Mesenchymal stem cell (in vitro differentiated cells and primary cell): Measurements from ENCODE around the gene MAN1A1.
A peak's percentile ranks its signal among the peaks of the same experiment; 100 is the strongest.

Source experiments
- DNase-seq: peaks from one replicate; pipeline ENCODE4 v3.0.0-alpha.2; 2013
- H2AFZ ChIP-seq: one replicate; pipeline ENCODE4 v1.6.1; 2013; ENCODE audit warnings: low read depth, mild to moderate bottlenecking, control low read depth, inconsistent platforms, low read length, moderate library complexity
- H2AK5ac ChIP-seq: 2 replicates; pipeline ENCODE4 v1.6.1; 2013; ENCODE audit warnings: low read length, moderate library complexity, mild to moderate bottlenecking, inconsistent platforms; ENCODE audit not compliant: severe bottlenecking
- H2BK120ac ChIP-seq: one replicate; pipeline ENCODE4 v1.6.1; 2013; ENCODE audit warnings: low read depth, mild to moderate bottlenecking, inconsistent platforms, low read length, moderate library complexity
- H2BK12ac ChIP-seq, 2 experiments: one replicate each; pipeline ENCODE4 v1.6.1; 2013; ENCODE audit warnings: inconsistent platforms in 2 of 2, low read length in 2 of 2, mild to moderate bottlenecking in 2 of 2, moderate library complexity in 2 of 2, control low read depth in 1 of 2
- H2BK15ac ChIP-seq: one replicate; pipeline ENCODE4 v1.6.1; 2013; ENCODE audit warnings: mild to moderate bottlenecking, low read depth, inconsistent platforms; ENCODE audit not compliant: poor library complexity, severe bottlenecking
- H2BK5ac ChIP-seq: 2 replicates; pipeline ENCODE4 v1.6.1; 2013; ENCODE audit warnings: low read depth, mild to moderate bottlenecking, low read length, control low read depth, inconsistent platforms; ENCODE audit not compliant: poor library complexity, severe bottlenecking
- H3K14ac ChIP-seq, 2 experiments: one replicate each; pipeline ENCODE4 v1.6.1; 2013; ENCODE audit warnings: inconsistent platforms in 2 of 2, low read length in 2 of 2, control low read depth in 1 of 2, mild to moderate bottlenecking in 1 of 2, moderate library complexity in 1 of 2
- H3K18ac ChIP-seq, 2 experiments: one replicate each; pipeline ENCODE4 v1.6.1; 2013; ENCODE audit warnings: inconsistent platforms in 2 of 2, low read length in 2 of 2, control low read depth in 1 of 2, low read depth in 1 of 2, mild to moderate bottlenecking in 1 of 2
- H3K23ac ChIP-seq, 2 experiments: one replicate each; pipeline ENCODE4 v1.6.1; 2013; ENCODE audit warnings: inconsistent platforms in 2 of 2, low read length in 2 of 2, mild to moderate bottlenecking in 2 of 2, moderate library complexity in 2 of 2, control low read depth in 1 of 2
- H3K27ac ChIP-seq: 2 replicates; pipeline ENCODE4 v1.5.1; 2013; ENCODE audit warnings: mild to moderate bottlenecking, moderate library complexity, low read length, control low read depth, inconsistent platforms; ENCODE audit not compliant: poor library complexity, severe bottlenecking
- H3K27me3 ChIP-seq, 2 experiments: 2 replicates each; pipeline versions ENCODE4 v1.6.1 to v1.7.0; 2013; ENCODE audit warnings: low read length in 2 of 2, mild to moderate bottlenecking in 2 of 2, moderate library complexity in 2 of 2, control low read depth in 1 of 2, inconsistent platforms in 1 of 2; ENCODE audit not compliant: control insufficient read depth in 1 of 2, insufficient read depth in 1 of 2
- H3K36me3 ChIP-seq, 2 experiments: 2 replicates each; pipeline versions ENCODE4 v1.6.1 to v1.7.0; 2013; ENCODE audit warnings: low read length in 2 of 2, control low read depth in 1 of 2, inconsistent platforms in 1 of 2, low read depth in 1 of 2, mild to moderate bottlenecking in 1 of 2; ENCODE audit not compliant: insufficient read depth in 2 of 2, control insufficient read depth in 1 of 2
- H3K4ac ChIP-seq, 2 experiments: one replicate each; pipeline ENCODE4 v1.6.1; 2013; ENCODE audit warnings: inconsistent platforms in 2 of 2, low read length in 2 of 2, mild to moderate bottlenecking in 2 of 2, moderate library complexity in 2 of 2, control low read depth in 1 of 2, low read depth in 1 of 2
- H3K4me1 ChIP-seq: 2 replicates; pipeline ENCODE4 v1.6.1; 2013; ENCODE audit warnings: low read depth, low read length, control low read depth; ENCODE audit not compliant: control insufficient read depth, insufficient read depth
- H3K4me2 ChIP-seq: 2 replicates; pipeline ENCODE4 v1.6.1; 2013; ENCODE audit warnings: low read length, mild to moderate bottlenecking, inconsistent platforms; ENCODE audit not compliant: poor library complexity, severe bottlenecking
- H3K4me3 ChIP-seq, 2 experiments: 2 replicates each; pipeline versions ENCODE4 v1.5.1 to v1.7.0; 2013; ENCODE audit warnings: low read length in 2 of 2, mild to moderate bottlenecking in 2 of 2, control low read depth in 1 of 2, low read depth in 1 of 2; ENCODE audit not compliant: insufficient read depth in 1 of 2
- H3K79me1 ChIP-seq: replicated peaks from 2 replicates; pipeline ENCODE4 v1.6.1; 2013; ENCODE audit warnings: mild to moderate bottlenecking, control low read depth, low read length, inconsistent platforms; ENCODE audit not compliant: poor library complexity, severe bottlenecking
- H3K9ac ChIP-seq: 2 replicates; pipeline ENCODE4 v1.7.0; 2013; ENCODE audit warnings: mild to moderate bottlenecking, low read length, moderate library complexity
- H3K9me3 ChIP-seq: 2 replicates; pipeline ENCODE4 v1.7.0; 2013; ENCODE audit warnings: mild to moderate bottlenecking, low read length; ENCODE audit not compliant: control insufficient read depth
- H4K8ac ChIP-seq: one replicate; pipeline ENCODE4 v1.6.1; 2013; ENCODE audit warnings: inconsistent platforms, mild to moderate bottlenecking, low read length, moderate library complexity
- H4K91ac ChIP-seq: one replicate; pipeline ENCODE4 v1.6.1; 2013; ENCODE audit warnings: mild to moderate bottlenecking, low read length, inconsistent platforms
- WGBS: methylation state at CpG from one replicate; pipeline ENCODE4 v1.1.7; 2013; ENCODE audit warnings: mixed read lengths; 5-methylcytosine and 5-hydroxymethylcytosine counted together

Gene MAN1A1

GRCh38 chr6:119207971-119208725, 141.4 kb downstream of the MAN1A1 start:
- H3K14ac ChIP-seq: no peak overlapping the region
- H3K79me1 ChIP-seq: no peaks in the 10 kb centered on the region
- DNase-seq: peak; percentile 67
- no peak overlapping the region for H3K27ac ChIP-seq
- no peak overlapping the region for H3K23ac ChIP-seq
- no peak overlapping the region for H2BK120ac ChIP-seq
- no peak overlapping the region for H3K9ac ChIP-seq
- H2AFZ ChIP-seq: no peak overlapping the region
- WGBS: 0% methylated on average over 1 of the region's 2 CpGs
- no peak overlapping the region for H2AK5ac ChIP-seq
- H3K4ac ChIP-seq: no peak overlapping the region
- no peak overlapping the region for H2BK5ac ChIP-seq
- no peaks in the 10 kb centered on the region for H3K27me3 ChIP-seq
- no peak overlapping the region for H2BK12ac ChIP-seq
- peaks cover 2% of the 10 kb centered on the region for H3K4me1 ChIP-seq
- no peak overlapping the region for H3K4me2 ChIP-seq
- no peak overlapping the region for H2BK15ac ChIP-seq
- no peak overlapping the region for H4K8ac ChIP-seq
- H3K18ac ChIP-seq: no peak overlapping the region
- H3K9me3 ChIP-seq: no peaks in the 10 kb centered on the region
- no peak overlapping the region for H4K91ac ChIP-seq
- peaks cover under 1 to 27% of the 10 kb centered on the region in 2 experiments for H3K36me3 ChIP-seq
- H3K4me3 ChIP-seq: no peak overlapping the region

GRCh38 chr6:119207327-119207726, 142.2 kb downstream of the MAN1A1 start:
- Histone ChIP-seq H4K8ac (no peak overlapping the region), H3K9ac (no peak overlapping the region), H2BK15ac (no peak overlapping the region), H2AFZ (no peak overlapping the region), H3K9me3 (no peaks in the 10 kb centered on the region), H3K4me2 (no peak overlapping the region), H3K4ac (no peak overlapping the region), H3K27me3 (no peaks in the 10 kb centered on the region), H3K18ac (peak overlapping the region in 1 of 2 experiments; percentile 48), H4K91ac (no peak overlapping the region), H3K79me1 (no peaks in the 10 kb centered on the region), H3K4me3 (no peak overlapping the region), H3K36me3 (peaks cover 3 to 36% of the 10 kb centered on the region in 2 experiments), H2BK5ac (no peak overlapping the region), H3K23ac (no peak overlapping the region), H3K4me1 (peaks cover 2% of the 10 kb centered on the region), H2BK12ac (peak overlapping the region in 1 of 2 experiments; percentile 63), H2AK5ac (no peak overlapping the region), H3K14ac (no peak overlapping the region), H3K27ac (no peak overlapping the region), H2BK120ac (no peak overlapping the region)
- WGBS: 100% methylated on average over 2 of the region's 2 CpGs
- DNase-seq: no peak

- Histone ChIP-seq H2AK5ac (no peak overlapping the region), H2AFZ (no peak overlapping the region), H3K27ac (no peak overlapping the region), H3K18ac (peak overlapping the region in 1 of 2 experiments; percentile 61), H2BK15ac (no peak overlapping the region), H3K4me2 (no peak overlapping the region), H3K4me3 (no peak overlapping the region), H3K9me3 (no peaks in the 10 kb centered on the region), H2BK12ac (peak overlapping the region in 1 of 2 experiments; percentile 86), H3K14ac (no peak overlapping the region), H3K27me3 (no peaks in the 10 kb centered on the region), H2BK5ac (no peak overlapping the region), H3K9ac (no peak overlapping the region), H4K91ac (no peak overlapping the region), H3K79me1 (no peaks in the 10 kb centered on the region), H3K4ac (no peak overlapping the region), H4K8ac (no peak overlapping the region), H3K36me3 (peaks cover 3 to 46% of the 10 kb centered on the region in 2 experiments), H3K23ac (no peak overlapping the region), H2BK120ac (no peak overlapping the region), H3K4me1 (peaks cover 2% of the 10 kb centered on the region)
- DNase-seq: no peak
- WGBS: 95% methylated on average over 5 of the region's 7 CpGs
Measured at GRCh38 chr6:119205911-119206618, 143.5 kb downstream of the MAN1A1 start.

- Histone ChIP-seq H2BK120ac (no peak overlapping the region), H3K79me1 (no peaks in the 10 kb centered on the region), H3K4ac (no peak overlapping the region), H3K18ac (no peak overlapping the region), H3K23ac (no peak overlapping the region), H2BK5ac (no peak overlapping the region), H3K14ac (no peak overlapping the region), H2AFZ (no peak overlapping the region), H3K36me3 (peaks cover 3 to 59% of the 10 kb centered on the region in 2 experiments), H3K9me3 (no peaks in the 10 kb centered on the region), H3K27ac (no peak overlapping the region), H4K8ac (no peak overlapping the region), H3K27me3 (no peaks in the 10 kb centered on the region), H3K4me2 (no peak overlapping the region), H3K9ac (no peak overlapping the region), H3K4me3 (no peak overlapping the region), H2BK15ac (no peak overlapping the region), H2BK12ac (no peak overlapping the region), H2AK5ac (no peak overlapping the region), H3K4me1 (peaks cover 2% of the 10 kb centered on the region), H4K91ac (no peak overlapping the region)
- no peak for DNase-seq
- WGBS: 94% methylated on average over 3 of the region's 3 CpGs
Measured at GRCh38 chr6:119204719-119205118, 144.8 kb downstream of the MAN1A1 start.
